HG02852 (cell line): ENCODE data around the gene PAFAH2.

Experiments
- ATAC-seq: cut with Tn5 transposase; IDR thresholded peaks from one replicate; pipeline ENCODE4 v1.9.1; 2021; ENCODE audit warnings: mild to moderate bottlenecking, moderate library complexity; ENCODE audit not compliant: unreplicated experiment

The PAFAH2 gene

GRCh38 chr1:25997828-25998761, at the start of gene PAFAH2:
TSS of gene PAFAH2 (minus strand) at chr1:25998063. CDS start at chr1:25990816, 7,247 bp downstream.
- ATAC-seq, result peak; percentile 96

GRCh38 chr1:26047278-26047874, 49.5 kb upstream of the PAFAH2 start:
- ATAC-seq, result no peak

GRCh38 chr1:26046246-26047095, 48.6 kb upstream of the PAFAH2 start:
- ATAC-seq, result no peak

GRCh38 chr1:26045722-26046245, 47.9 kb upstream of the PAFAH2 start, which contains the start of gene SLC30A2:
TSS of gene SLC30A2 (minus strand) at chr1:26046118. CDS start at chr1:26045896, 222 bp downstream.
- no peak for ATAC-seq

GRCh38 chr1:26044971-26045721, 47.3 kb upstream of the PAFAH2 start:
- ATAC-seq, result no peak

GRCh38 chr1:26044414-26044813, 46.6 kb upstream of the PAFAH2 start:
- ATAC-seq, result no peak

GRCh38 chr1:26043765-26044164, 45.9 kb upstream of the PAFAH2 start:
- no peak for ATAC-seq

- no peak for ATAC-seq
Measured at GRCh38 chr1:26041978-26042377, 44.1 kb upstream of the PAFAH2 start.

- ATAC-seq, result no peak
Measured at GRCh38 chr1:26041401-26041800, 43.5 kb upstream of the PAFAH2 start.

GRCh38 chr1:26038904-26039303, 41.0 kb upstream of the PAFAH2 start:
- no peak for ATAC-seq

- no peak for ATAC-seq
Measured at GRCh38 chr1:26038477-26038876, 40.6 kb upstream of the PAFAH2 start.

GRCh38 chr1:26037904-26038303, 40.0 kb upstream of the PAFAH2 start:
- no peak for ATAC-seq

GRCh38 chr1:26036756-26037281, 39.0 kb upstream of the PAFAH2 start:
- ATAC-seq, result no peak

- ATAC-seq, result peak; percentile 60
Measured at GRCh38 chr1:26035959-26036755, 38.3 kb upstream of the PAFAH2 start.

- peak; percentile 90 for ATAC-seq
Measured at GRCh38 chr1:26035203-26035958, 37.5 kb upstream of the PAFAH2 start.

- no peak for ATAC-seq
Measured at GRCh38 chr1:26034504-26035202, 36.8 kb upstream of the PAFAH2 start.

GRCh38 chr1:26032656-26033357, 34.9 kb upstream of the PAFAH2 start:
- ATAC-seq, result no peak
